GM18867 (cell line): ENCODE measurements around the gene PCDHB11.
"Not testable (repeated sequence)": the region's sequence is repeated elsewhere in the genome, so short reads cannot be mapped to it uniquely, and the experiment has no call there.

Experiments used
- ATAC-seq: cut with Tn5 transposase; IDR thresholded peaks from one replicate; pipeline ENCODE4 v1.9.1; 2021; ENCODE audit warnings: mild to moderate bottlenecking, moderate library complexity; ENCODE audit not compliant: unreplicated experiment

The PCDHB11 gene

DNA sequence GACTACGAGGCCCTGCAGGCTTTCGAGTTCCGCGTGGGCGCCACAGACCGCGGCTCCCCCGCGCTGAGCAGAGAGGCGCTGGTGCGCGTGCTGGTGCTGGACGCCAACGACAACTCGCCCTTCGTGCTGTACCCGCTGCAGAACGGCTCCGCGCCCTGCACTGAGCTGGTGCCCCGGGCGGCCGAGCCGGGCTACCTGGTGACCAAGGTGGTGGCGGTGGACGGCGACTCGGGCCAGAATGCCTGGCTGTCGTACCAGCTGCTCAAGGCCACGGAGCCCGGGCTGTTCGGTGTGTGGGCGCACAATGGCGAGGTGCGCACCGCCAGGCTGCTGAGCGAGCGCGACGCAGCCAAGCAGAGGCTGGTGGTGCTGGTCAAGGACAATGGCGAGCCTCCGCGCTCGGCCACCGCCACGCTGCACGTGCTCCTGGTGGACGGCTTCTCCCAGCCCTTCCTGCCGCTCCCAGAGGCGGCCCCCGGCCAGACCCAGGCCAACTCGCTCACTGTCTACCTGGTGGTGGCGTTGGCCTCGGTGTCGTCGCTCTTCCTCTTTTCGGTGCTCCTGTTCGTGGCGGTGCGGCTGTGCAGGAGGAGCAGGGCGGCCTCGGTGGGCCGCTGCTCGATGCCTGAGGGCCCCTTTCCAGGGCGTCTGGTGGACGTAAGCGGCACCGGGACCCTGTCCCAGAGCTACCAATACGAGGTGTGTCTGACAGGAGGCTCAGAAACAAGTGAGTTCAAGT is 15.1 kb upstream of the PCDHB11 start:
- not testable (repeated sequence) for ATAC-seq

DNA sequence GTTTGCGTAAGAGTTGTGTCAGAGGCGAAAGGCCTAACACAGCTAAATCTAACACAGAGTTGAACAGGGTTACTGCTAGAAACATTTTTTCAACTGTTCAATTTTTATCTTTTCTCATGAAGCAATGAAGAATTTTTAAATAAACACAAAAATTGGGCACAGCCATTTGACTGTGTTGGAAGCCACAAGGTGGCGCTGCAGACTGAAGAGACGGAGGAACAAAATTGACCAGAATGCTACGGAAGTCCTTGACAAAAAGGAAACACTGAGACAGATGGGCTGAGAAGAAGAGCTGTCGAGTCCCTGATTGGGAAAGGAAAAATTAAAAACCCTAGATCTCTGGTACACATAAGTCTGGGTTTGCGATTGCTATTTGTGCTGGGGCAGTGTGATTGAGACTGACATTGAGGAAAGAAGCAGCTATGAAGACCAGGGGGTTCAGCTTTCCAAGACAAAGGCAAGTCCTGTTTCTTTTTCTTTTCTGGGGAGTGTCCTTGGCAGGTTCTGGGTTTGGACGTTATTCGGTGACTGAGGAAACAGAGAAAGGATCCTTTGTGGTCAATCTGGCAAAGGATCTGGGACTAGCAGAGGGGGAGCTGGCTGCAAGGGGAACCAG is 12.4 kb upstream of the PCDHB11 start, which contains the start of gene PCDHB9:
TSS of gene PCDHB9 (plus strand) at position 265 of the 616 bp plus-strand sequence. CDS start at position 423, 158 bp downstream.
- no peak for ATAC-seq

DNA sequence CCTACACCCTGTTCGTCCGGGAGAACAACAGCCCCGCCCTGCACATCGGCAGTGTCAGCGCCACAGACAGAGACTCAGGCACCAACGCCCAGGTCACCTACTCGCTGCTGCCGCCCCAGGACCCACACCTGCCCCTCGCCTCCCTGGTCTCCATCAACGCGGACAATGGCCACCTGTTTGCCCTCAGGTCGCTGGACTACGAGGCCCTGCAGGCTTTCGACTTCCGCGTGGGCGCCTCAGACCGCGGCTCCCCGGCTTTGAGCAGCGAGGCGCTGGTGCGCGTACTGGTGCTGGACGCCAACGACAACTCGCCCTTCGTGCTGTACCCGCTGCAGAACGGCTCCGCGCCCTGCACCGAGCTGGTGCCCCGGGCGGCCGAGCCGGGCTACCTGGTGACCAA is 10.7 kb upstream of the PCDHB11 start:
- ATAC-seq = not testable (repeated sequence)

DNA sequence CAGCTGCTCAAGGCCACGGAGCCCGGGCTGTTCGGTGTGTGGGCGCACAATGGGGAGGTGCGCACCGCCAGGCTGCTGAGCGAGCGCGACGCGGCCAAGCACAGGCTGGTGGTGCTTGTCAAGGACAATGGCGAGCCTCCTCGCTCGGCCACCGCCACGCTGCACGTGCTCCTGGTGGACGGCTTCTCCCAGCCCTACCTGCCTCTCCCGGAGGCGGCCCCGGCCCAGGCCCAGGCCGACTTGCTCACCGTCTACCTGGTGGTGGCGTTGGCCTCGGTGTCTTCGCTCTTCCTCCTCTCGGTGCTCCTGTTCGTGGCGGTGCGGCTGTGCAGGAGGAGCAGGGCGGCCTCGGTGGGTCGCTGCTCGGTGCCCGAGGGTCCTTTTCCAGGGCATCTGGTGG is 10.3 kb upstream of the PCDHB11 start:
- not testable (repeated sequence) for ATAC-seq

DNA sequence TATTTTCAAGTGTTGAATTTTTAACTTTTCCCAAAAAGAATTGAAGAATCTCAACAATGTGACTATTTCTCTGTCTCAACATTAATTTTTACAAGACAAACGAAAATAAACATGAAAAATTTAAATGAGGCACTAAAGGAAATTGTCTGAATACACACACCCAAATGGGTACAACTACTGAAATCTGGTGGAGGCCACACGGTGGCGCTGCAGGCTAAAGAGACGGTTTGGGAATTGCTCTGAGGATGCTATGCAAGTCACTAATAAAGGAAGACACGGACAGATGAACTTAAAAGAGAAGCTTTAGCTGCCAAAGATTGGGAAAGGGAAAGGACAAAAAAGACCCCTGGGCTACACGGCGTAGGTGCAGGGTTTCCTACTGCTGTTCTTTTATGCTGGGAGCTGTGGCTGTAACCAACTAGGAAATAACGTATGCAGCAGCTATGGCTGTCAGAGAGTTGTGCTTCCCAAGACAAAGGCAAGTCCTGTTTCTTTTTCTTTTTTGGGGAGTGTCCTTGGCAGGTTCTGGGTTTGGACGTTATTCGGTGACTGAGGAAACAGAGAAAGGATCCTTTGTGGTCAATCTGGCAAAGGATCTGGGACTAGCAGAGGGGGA is 7.2 kb upstream of the PCDHB11 start, which contains the start of gene PCDHB10:
TSS of gene PCDHB10 (plus strand) at position 244 of the 616 bp plus-strand sequence. CDS start at position 444, 200 bp downstream.
- ATAC-seq = no peak

DNA sequence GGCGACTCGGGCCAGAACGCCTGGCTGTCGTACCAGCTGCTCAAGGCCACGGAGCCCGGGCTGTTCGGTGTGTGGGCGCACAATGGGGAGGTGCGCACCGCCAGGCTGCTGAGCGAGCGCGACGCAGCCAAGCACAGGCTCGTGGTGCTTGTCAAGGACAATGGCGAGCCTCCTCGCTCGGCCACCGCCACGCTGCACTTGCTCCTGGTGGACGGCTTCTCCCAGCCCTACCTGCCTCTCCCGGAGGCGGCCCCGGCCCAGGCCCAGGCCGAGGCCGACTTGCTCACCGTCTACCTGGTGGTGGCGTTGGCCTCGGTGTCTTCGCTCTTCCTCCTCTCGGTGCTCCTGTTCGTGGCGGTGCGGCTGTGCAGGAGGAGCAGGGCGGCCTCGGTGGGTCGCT is 5.1 kb upstream of the PCDHB11 start:
- not testable (repeated sequence) for ATAC-seq

DNA sequence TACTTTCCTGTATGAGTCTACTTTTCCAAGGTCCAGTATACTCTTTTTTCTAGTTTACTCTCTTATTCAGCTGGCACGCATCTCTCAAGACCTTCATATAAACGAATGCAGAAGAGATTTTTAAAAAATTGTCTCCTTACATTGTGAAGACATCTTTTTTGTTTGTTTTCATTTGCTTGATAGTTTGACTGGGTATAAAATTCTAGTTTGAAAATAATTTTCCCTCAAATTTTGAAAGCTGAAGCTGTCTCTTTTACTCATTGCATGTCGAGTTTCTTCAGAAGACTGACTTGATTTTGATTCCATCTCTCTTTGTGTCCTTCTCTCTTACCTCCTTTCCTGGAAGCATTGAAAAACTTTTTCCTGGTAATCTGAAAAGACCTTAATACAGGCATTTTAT is 3.1 kb upstream of the PCDHB11 start:
- no peak for ATAC-seq

DNA sequence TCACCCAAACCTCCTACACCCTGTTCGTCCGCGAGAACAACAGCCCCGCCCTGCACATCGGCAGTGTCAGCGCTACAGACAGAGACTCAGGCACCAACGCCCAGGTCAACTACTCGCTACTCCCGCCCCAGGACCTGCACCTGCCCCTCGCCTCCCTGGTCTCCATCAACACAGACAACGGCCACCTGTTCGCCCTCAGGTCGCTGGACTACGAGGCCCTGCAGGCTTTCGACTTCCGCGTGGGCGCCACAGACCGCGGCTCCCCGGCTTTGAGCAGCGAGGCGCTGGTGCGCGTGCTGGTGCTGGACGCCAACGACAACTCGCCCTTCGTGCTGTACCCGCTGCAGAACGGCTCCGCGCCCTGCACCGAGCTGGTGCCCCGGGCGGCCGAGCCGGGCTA is 1.7 kb downstream of the PCDHB11 start:
- not testable (repeated sequence) for ATAC-seq

DNA sequence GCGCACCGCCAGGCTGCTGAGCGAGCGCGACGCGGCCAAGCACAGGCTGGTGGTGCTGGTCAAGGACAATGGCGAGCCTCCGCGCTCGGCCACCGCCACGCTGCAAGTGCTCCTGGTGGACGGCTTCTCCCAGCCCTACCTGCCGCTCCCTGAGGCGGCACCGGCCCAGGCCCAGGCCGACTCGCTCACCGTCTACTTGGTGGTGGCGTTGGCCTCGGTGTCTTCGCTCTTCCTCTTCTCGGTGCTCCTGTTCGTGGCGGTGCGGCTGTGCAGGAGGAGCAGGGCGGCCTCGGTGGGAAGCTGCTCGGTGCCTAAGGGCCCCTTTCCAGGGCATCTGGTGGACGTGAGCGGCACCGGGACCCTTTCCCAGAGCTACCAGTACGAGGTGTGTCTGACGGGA is 2.2 kb downstream of the PCDHB11 start:
- not testable (repeated sequence) for ATAC-seq

DNA sequence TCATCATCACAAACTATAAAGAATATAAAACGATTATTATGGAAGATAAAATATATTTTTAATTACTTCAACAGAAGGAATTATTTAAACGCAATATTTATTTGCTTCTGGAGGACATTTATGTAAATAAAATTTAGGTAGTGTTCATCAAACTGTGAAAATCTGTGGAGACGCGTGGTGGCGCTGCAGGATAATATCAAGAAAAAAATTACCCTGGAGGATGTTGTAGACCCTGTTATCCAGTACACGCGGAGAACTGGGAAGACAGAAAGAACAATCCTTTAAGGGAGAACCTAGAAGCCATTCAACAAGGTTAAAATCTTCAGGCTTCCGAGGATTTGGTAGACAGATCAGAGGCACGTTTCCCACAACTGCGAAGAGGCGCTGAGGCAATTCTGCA is 9.1 kb downstream of the PCDHB11 start, which contains the start of gene PCDHB12:
TSS of gene PCDHB12 (plus strand) at position 242 of the 400 bp plus-strand sequence. CDS start 189 bp downstream, outside the sequence.
- ATAC-seq = no peak

DNA sequence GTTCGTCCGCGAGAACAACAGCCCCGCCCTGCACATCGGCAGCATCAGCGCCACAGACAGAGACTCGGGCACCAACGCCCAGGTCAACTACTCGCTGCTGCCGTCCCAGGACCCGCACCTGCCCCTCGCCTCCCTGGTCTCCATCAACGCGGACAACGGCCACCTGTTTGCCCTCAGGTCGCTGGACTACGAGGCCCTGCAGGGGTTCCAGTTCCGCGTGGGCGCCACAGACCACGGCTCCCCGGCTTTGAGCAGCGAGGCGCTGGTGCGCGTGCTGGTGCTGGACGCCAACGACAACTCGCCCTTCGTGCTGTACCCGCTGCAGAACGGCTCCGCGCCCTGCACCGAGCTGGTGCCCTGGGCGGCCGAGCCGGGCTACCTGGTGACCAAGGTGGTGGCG is 10.9 kb downstream of the PCDHB11 start:
- ATAC-seq = not testable (repeated sequence)

DNA sequence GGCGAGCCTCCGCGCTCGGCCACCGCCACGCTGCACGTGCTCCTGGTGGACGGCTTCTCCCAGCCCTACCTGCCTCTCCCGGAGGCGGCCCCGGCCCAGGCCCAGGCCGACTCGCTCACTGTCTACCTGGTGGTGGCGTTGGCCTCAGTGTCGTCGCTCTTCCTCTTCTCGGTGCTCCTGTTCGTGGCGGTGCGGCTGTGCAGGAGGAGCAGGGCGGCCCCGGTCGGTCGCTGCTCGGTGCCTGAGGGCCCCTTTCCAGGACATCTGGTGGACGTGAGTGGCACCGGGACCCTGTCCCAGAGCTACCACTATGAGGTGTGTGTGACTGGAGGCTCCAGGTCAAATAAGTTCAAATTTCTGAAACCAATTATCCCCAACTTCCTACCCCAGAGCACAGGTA is 11.4 kb downstream of the PCDHB11 start:
- not testable (repeated sequence) for ATAC-seq

DNA sequence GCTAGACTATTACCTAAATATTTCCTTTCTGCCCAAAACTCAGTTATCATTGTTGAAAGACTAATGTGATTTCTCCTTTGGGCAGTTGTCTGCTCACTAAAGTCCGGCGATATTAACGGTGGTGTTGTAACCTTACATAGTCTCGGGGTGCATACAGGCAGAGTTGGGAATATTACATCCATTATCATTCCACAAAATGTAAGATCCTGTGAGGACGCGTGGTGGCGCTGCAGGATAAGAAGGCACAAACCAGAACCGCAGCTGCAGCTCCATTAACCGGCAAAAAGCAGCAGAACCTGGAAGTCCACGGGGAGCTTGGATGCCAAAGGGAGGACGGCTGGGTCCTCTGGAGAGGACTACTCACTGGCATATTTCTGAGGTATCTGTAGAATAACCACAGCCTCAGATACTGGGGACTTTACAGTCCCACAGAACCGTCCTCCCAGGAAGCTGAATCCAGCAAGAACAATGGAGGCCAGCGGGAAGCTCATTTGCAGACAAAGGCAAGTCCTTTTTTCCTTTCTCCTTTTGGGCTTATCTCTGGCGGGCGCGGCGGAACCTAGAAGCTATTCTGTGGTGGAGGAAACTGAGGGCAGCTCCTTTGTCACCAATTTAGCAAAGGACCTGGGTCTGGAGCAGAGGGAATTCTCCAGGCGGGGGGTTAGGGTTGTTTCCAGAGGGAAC is 14.4 kb downstream of the PCDHB11 start, which contains the start of gene PCDHB13:
TSS of gene PCDHB13 (plus strand) at position 264 of the 684 bp plus-strand sequence. CDS start at position 469, 205 bp downstream.
- not testable (repeated sequence) for ATAC-seq

DNA sequence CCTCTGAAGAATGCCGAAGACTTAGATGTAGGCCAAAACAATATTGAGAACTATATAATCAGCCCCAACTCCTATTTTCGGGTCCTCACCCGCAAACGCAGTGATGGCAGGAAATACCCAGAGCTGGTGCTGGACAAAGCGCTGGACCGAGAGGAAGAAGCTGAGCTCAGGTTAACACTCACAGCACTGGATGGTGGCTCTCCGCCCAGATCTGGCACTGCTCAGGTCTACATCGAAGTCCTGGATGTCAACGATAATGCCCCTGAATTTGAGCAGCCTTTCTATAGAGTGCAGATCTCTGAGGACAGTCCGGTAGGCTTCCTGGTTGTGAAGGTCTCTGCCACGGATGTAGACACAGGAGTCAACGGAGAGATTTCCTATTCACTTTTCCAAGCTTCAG is 15.2 kb downstream of the PCDHB11 start:
- ATAC-seq = not testable (repeated sequence)

DNA sequence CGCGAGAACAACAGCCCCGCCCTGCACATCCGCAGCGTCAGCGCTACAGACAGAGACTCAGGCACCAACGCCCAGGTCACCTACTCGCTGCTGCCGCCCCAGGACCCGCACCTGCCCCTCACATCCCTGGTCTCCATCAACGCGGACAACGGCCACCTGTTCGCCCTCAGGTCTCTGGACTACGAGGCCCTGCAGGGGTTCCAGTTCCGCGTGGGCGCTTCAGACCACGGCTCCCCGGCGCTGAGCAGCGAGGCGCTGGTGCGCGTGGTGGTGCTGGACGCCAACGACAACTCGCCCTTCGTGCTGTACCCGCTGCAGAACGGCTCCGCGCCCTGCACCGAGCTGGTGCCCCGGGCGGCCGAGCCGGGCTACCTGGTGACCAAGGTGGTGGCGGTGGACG is 16.1 kb downstream of the PCDHB11 start:
- ATAC-seq = not testable (repeated sequence)

DNA sequence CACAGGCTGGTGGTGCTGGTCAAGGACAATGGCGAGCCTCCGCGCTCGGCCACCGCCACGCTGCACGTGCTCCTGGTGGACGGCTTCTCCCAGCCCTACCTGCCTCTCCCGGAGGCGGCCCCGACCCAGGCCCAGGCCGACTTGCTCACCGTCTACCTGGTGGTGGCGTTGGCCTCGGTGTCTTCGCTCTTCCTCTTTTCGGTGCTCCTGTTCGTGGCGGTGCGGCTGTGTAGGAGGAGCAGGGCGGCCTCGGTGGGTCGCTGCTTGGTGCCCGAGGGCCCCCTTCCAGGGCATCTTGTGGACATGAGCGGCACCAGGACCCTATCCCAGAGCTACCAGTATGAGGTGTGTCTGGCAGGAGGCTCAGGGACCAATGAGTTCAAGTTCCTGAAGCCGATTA is 16.6 kb downstream of the PCDHB11 start:
- ATAC-seq = not testable (repeated sequence)

DNA sequence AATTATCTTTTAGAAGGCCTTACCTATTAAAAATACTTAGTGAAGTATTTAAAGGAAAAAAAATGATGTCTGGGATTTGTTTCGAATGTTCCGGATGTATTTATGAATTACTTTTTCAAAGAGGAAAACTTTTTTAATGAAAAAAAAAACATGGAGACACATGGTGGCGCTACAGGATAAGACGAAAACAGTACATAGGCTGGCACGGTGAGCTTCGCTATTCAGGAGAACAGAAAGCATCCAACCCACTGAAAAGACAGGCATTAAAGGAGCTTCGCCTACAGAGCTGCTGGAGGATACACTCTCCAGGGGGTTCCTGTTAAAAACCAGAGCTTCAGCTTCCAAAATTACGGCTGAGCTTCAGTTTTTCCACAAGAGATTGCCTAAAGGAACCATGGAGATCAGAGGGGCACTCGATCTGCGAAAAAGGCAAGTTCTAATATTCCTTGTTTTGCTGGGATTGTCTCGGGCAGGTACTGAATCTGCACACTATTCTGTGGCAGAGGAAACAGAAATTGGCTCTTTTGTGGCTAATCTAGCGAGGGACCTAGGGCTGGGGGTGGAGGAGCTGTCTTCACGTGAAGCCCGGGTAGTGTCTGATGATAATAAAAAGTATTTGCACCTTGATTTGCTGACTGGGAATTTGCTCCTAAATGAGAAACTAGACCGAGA is 23.8 kb downstream of the PCDHB11 start, which contains the start of gene PCDHB14:
TSS of gene PCDHB14 (plus strand) at position 232 of the 672 bp plus-strand sequence. CDS start at position 395, 163 bp downstream.
- ATAC-seq = no peak

DNA sequence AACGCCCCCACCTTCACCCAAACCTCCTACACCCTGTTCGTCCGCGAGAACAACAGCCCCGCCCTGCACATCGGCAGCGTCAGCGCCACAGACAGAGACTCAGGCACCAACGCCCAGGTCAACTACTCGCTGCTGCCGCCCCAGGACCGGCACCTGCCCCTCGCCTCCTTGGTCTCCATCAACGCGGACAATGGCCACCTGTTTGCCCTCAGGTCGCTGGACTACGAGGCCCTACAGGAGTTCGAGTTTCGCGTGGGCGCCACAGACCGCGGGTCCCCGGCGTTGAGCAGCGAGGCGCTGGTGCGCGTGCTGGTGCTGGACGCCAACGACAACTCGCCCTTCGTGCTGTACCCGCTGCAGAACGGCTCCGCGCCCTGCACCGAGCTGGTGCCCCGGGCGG is 25.4 kb downstream of the PCDHB11 start:
- not testable (repeated sequence) for ATAC-seq

DNA sequence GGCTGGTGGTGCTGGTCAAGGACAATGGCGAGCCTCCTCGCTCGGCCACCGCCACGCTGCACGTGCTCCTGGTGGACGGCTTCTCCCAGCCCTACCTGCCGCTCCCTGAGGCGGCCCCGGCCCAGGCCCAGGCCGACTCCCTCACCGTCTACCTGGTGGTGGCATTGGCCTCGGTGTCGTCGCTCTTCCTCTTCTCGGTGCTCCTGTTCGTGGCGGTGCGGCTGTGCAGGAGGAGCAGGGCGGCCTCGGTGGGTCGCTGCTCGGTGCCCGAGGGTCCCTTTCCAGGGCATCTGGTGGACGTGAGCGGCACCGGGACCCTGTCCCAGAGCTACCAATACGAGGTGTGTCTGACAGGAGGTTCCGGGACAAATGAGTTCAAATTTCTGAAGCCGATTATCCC is 26.0 kb downstream of the PCDHB11 start:
- not testable (repeated sequence) for ATAC-seq

DNA sequence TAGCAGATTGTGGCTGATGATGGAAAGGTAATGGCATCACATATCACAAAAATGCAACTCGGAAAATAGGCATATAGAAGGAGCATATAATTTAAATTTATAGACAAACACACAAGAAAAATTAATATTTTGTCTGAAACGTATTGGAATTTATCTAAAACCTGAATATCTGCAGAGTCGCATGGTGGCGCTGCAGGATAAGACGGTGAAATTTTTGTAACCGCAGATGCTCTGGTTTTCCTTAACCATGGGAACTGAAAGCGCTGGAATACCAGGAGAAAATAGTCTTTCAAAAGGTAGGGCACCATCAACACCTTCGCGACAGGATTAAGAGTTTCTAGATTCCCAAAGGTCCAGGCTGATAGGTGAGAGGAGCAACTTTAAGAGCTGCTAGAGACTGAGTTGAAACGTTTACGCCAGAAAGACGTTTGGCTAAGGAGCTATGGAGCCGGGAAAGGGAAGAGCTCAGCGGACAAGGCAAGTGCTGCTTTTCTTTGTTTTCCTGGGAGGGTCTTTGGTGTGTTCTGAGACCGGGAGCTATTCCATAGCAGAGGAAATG is 34.8 kb downstream of the PCDHB11 start:
- ATAC-seq = no peak
